NK-92 (cell line): ENCODE data around the gene TMEM203.
"Not testable (repeated sequence)": the region's sequence is repeated elsewhere in the genome, so short reads cannot be mapped to it uniquely, and the experiment has no call there.

ENCODE experiments used
- DNase-seq: peaks from one replicate; lab custom pipeline; 2025; ENCODE audit not compliant: unreplicated experiment; lab: John Stamatoyannopoulos, UW

TMEM203 gene, protein sequence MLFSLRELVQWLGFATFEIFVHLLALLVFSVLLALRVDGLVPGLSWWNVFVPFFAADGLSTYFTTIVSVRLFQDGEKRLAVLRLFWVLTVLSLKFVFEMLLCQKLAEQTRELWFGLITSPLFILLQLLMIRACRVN

GRCh38 chr9:137205126-137206069 lies at the start of gene TMEM203, which contains the start of gene NDOR1:
TSS of gene TMEM203 (minus strand) at chr9:137205648. CDS start at chr9:137205414, 234 bp downstream.
TSS of gene NDOR1 (plus strand) at chr9:137205700. CDS start at chr9:137205778, 78 bp downstream.
- peak; percentile 71 for DNase-seq

DNA sequence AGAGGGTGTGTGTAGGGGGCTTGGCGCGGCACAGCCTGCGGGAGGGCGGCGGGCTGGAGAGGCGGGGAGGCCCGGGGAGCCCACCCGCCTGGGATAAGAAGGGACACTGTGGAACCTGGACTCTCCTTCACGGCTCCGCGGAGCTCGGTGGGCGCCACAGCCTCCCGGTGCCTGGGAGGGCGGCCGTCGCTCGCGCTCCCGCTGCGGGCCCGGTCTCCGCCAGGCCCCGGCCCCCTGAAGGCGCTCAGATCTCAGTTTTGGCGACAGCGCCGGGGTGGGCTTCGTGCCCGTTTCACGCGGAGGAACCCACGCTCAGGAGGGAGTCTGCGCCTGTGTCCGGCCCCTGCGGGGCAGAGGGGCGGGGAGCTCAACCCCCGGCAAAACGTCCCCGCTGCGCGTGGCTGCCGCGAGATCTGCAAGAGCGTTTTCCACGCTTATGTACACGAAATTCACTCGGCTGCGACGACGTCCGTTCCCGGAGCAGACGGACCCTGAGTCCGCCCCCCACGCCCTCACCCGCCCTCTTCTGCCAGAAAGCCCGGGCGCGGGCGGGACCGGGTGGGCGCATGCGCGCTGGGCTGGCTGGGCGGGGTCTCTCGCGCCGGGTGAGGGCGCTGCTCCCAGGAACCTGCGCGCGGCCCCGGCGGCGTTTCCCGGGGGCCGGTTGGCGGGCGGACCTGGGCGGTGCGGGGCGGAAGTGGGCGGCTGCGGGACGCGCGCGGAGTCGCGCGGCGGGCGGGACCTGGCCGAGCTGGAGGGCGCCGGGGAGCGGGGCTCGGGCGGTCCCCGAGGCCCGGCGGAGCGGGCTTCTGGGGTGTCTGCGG lies 49.4 kb upstream of the TMEM203 start, which contains the start of gene NELFB:
Gene NELFB (plus strand): TSS at position 704 of the 824 bp plus-strand sequence.
- peak; percentile 40 for DNase-seq

DNA sequence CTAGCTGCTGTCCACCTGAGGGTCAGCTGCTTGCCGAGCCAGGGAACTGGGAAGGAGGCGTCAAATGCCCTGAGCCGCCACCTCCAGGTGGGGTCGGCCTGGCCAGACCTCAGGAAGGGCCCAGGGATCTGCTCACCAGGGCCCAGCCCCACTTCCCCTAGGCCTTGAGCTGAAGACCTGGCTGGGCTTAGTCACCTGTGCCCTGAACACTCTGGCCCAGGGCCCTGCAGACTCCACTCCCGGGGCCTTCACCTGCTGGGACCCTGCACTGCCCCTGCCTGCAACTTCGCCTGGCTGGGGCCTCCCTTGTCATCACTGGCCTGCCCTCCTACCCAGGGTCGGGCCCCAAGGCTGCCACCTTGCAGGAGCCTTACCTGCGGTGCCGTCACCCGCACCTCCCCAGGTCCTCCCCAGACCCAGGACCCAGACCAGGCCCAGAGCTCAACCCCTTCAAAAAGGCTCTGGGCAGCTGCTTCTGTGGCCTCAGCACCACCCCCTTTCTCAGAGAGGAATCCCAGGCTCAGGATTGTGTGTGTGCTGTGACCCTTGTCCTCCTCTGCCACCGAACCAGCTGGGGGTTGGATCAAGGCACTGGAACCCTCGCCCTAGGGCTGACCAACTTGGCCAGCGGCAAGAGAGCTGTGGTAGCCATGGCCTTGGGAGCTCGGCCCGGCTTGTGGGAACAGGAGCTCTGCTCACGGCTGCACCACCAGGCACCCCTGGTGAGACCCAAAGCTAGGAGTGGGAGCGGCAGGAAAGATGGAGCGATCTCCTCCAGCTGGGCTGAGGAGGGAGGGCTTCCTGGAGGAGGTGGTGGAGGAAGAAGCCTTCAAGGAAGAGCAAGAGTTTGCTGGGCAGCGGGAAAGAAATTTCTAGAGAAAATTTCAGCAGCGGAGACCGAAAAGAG lies 48.5 kb upstream of the TMEM203 start:
- DNase-seq, result no peak

- DNase-seq, result no peak
Measured at GRCh38 chr9:137252555-137253506, 47.4 kb upstream of the TMEM203 start.

DNA sequence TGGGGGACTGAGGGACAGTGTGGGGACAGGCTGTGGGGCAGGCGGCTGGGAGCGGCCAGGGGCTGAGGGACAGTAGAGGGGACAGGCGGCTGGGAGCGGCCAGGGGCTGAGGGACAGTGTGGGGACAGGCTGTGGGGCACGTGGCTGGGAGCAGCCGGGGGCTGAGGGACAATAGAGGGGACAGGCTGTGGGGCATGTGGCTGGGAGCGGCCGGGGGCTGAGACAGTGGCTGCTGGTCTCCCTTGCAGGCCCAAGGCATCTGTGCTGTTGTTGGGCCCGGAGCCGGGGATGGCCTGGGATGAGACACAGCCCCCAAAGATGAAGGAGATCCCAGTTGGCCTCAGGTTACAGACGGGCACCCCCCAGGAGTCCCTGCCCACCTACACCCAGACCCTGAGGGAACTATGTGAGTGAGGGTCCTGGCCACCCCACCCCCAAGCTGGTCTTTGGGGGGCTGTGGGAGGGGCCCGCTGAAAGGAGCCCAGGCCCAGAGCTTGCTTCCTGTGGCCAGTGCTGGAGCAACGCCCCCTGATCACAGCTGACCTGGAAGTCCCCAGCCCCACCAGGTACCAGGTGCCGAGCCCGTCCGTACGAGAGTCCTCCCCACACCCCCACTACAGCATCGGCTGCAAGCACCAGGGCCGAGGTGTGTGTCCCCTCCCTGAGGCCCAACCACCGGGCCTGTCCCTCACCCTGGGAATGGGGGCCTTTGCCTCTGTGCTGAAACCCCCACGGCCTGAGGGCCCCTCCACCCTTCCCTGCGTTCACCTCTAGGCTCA lies 46.2 kb upstream of the TMEM203 start:
- no peak for DNase-seq

GRCh38 chr9:137251194-137251461 lies 45.7 kb upstream of the TMEM203 start, which contains the start of gene STPG3:
TSS of gene STPG3 (plus strand) at chr9:137251286. CDS start at chr9:137251287, 1 bp downstream.
- no peak for DNase-seq

- no peak for DNase-seq
Measured at GRCh38 chr9:137250329-137251193, 45.1 kb upstream of the TMEM203 start.

- no peak for DNase-seq
Measured at GRCh38 chr9:137247916-137248175, 42.4 kb upstream of the TMEM203 start.

DNA sequence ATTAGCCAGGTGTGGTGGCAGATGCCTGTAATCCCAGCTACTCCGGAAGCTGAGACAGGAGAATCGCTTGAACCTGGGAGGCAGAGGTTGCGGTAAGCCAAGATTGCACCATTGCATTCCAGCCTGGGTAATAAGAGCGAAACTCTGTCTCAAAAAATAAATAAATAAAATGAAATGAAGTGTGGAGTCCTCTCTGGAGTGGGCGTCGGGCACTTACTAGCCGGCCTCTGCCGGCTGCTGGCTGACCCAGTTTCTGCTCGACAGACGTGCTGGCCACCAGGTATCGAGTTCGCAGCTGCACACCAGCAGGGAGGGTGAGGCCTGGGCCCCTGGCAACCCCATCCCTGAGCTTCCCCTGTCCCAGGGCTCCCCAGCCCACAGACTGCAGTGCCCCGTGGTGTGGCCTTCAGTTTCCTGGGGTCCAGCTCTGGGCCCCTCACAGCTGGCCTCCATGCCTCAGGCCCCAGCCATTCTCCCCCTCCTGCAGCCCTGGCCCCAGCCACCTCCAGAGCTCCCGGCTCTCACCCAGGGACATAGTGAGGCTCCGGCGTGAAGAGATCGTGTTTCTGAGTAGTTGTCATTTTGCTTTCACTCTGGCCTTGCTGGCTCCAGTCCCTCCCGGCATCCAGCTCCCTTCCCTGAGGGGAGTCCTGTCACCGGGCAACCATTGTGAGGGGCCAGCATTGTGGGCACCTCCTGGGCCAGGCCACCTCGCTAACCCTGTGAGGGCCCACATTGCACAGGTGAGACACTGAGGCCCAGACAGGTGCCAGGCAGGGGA lies 41.9 kb upstream of the TMEM203 start:
- no peak for DNase-seq

DNA sequence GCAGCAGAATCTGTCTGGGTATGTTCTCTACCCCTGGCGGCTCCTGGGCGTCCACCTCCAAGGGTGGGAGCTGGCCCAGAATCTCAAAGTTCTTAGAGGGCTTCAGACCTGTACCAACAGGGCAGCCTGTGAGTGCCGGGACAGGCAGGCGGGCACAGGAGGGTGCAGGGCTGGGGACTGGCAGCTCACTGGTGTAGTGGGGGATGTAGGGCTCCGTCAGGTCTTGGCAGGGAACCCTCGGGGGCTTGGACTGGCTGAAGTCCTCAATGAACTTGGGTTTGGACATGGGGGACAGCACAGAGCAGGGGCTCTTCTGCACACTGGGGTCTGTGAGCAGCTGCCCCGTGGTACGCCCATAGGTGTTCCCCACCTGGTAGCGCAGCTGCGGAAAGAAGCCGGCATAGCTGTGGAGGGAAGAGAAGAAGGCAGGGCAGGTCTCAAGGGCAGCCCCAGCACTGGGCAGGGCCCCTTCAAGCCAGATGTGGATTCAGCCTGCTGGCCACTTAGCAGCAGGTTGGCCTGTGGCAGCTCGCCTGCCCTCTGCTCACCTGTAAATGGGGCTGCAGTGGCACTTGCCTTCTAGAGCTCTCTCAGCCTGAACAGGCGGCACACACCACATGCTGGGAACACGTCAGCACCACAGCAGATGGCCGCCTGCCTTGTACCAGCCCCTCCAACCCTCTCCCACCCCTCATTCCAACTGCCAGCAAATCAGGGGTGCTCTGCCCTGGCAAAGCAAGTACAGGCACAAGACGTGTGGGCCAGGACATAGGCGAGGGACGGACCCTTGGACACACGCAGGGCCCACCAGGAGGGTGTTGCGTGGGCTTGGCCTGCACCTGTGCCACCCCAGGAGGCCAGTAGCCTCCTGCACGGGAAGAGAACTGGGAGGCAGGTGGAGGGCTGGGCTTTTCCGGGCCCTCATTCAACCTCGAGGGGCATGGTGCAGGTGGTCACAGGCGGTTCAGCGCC lies 40.3 kb upstream of the TMEM203 start:
- no peak for DNase-seq

DNA sequence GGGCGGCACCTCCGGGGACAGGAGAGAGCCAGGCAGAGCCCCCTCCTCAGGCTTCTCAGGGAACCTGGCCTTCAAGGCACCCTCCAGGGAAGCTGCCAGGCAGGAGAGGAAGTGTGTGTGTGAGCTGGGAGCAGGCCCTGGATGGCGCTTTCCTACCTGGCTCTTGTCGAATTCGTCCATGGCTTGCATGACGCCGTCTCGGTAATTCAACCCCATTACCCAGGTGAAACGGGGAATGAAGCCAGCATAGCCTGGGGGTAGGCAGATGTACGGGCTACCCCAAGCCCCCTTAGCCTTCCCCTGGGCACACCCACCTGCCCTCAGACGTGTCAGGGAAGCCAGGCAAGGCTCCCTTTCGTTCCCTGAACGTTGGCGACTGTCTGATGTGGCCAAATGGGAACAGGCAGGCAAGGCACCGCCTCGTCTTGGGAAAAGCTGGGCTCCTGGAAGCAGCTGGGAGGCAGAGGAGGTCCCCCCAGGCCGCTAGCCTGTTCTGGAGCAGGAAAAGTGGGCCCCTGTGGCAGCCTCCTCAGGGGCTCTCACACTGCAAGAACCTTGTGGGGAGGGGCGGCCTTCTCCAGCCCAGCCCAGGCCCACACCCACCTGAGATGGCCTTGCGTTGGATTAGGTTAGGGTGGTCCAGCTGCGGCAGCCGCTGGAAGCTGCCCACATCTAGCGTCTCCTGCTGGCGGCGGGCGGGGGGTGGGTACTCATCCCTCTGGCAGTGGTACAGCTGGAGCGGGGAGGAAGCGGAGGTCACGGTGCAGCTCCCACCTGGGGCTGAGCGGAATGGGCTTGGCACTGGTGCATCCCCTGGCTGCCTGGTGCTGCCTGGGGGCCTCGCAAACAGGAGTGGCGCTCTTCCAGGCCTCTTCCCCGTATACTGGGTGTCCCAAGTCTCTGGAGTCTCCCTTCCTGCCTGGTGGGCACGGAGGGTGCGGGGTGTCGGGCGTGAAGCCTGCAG lies 39.3 kb upstream of the TMEM203 start:
- DNase-seq, result no peak

DNA sequence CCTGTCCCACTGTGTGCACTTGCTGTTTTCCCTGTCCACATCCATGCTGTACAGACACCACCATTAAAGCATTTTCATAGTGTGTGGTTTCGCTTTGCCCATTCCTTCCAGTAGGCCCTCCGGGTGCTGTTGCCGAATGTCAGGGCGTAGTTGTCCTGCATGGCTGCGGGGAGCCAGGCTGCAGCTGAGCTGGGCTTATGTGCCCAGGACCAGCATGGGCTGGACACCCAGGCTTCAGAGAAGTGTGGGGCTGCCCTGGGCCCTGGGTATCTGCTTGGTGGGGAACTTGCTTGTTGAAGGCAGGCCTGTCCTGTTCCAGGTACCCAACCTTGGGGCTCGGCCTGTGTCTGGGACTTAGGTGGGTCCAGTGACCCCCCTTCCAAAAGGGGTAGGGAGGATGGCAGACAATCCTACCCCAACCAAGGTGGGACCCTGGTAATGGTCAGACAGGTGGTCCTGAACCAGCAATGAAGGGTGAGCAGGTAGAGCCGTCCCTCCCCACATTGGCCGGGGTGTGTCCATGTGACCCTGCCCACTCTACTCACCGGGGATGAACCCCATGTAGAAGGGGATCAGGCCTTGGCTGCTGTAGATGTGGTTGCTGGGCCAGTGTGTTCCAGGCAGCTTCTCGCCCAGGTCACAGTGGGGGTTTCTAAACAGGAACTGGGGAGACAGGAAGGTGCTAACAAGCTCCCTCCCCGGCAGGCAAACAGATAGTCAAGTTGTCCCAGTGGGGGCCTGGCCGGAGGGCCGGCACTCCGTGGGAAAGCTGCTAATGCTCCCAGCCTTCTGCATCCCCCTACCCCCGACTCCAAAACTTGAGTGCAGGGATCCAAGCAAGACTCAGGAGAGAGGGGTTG lies 38.4 kb upstream of the TMEM203 start:
- DNase-seq, result no peak

- DNase-seq, result not testable (repeated sequence)
Measured at GRCh38 chr9:137243266-137243625, 37.8 kb upstream of the TMEM203 start.
